Large intestine (tissue), 3 donors: ENCODE results near the gene CENPB. TPM values are rescaled to one million over a fixed set of nuclear protein-coding genes. Genes with fewer than 3 reads are reported as not detected.
A peak's percentile ranks its signal among the peaks of the same experiment; 100 is the strongest.

ENCODE experiments used
- DNase-seq, 2 donors: peaks; one replicate each; pipeline versions ENCODE4 v3.0.0 to v3.0.0-alpha.2; 2013
- H3K27ac ChIP-seq: one replicate; pipeline ENCODE4 v1.5.1; 2013; ENCODE audit warnings: low read length
- H3K27me3 ChIP-seq: 2 replicates; pipeline ENCODE4 v1.6.1; 2013; ENCODE audit warnings: low read length; ENCODE audit not compliant: control insufficient read depth, insufficient read depth
- H3K36me3 ChIP-seq: 2 replicates; pipeline ENCODE4 v1.6.1; 2013; ENCODE audit warnings: low read length; ENCODE audit not compliant: control insufficient read depth, insufficient read depth
- H3K4me1 ChIP-seq: one replicate; pipeline ENCODE4 v1.6.1; 2013; ENCODE audit warnings: low read length; ENCODE audit not compliant: control insufficient read depth, insufficient read depth
- H3K4me3 ChIP-seq: one replicate; pipeline ENCODE4 v1.5.1; 2013; ENCODE audit warnings: low read length
- H3K9me3 ChIP-seq: one replicate; pipeline ENCODE4 v1.6.1; 2013; ENCODE audit warnings: mild to moderate bottlenecking, low read depth, low read length, moderate library complexity; ENCODE audit not compliant: control insufficient read depth
- WGBS: methylation state at CpG from one replicate; pipeline ENCODE4 v1.1.5; 2013; ENCODE audit warnings: low lambda C conversion rate; ENCODE audit not compliant: insufficient coverage; 5-methylcytosine and 5-hydroxymethylcytosine counted together
- polyA plus RNA-seq: library from polyadenylated mRNA; unstranded; fragments of 120-200 nt; gene quantifications from one replicate; pipeline ENCODE4 v1.2.1, GENCODE V29; 2013

CENPB gene
- polyA plus RNA-seq, 1 donor = 57.5 TPM

GRCh38 chr20:3766422-3767109 is 20.0 kb downstream of the CENPB start:
- H3K36me3 ChIP-seq = no peaks in the 10 kb centered on the region
- H3K4me1 ChIP-seq = peaks cover 21% of the 10 kb centered on the region
- H3K4me3 ChIP-seq = peak overlapping the region; percentile 80
- no peak overlapping the region for H3K27ac ChIP-seq
- H3K9me3 ChIP-seq = no peaks in the 10 kb centered on the region
- WGBS = 40% methylated on average over 1 of the region's 9 CpGs
- no peaks in the 10 kb centered on the region for H3K27me3 ChIP-seq
- DNase-seq = no peak

- Histone ChIP-seq H3K4me1 (peaks cover 21% of the 10 kb centered on the region), H3K27me3 (no peaks in the 10 kb centered on the region), H3K4me3 (no peak overlapping the region), H3K27ac (no peak overlapping the region), H3K9me3 (no peaks in the 10 kb centered on the region), H3K36me3 (no peaks in the 10 kb centered on the region)
- DNase-seq = no peak
- no CpG with 5 or more reads among the region's 3 CpGs for WGBS
Measured at GRCh38 chr20:3765171-3765882, 21.2 kb downstream of the CENPB start.

- Histone ChIP-seq H3K4me3 (no peak overlapping the region), H3K4me1 (peaks cover 21% of the 10 kb centered on the region), H3K27ac (no peak overlapping the region), H3K36me3 (no peaks in the 10 kb centered on the region), H3K9me3 (no peaks in the 10 kb centered on the region), H3K27me3 (no peaks in the 10 kb centered on the region)
- no CpG with 5 or more reads among the region's 3 CpGs for WGBS
- no peak for DNase-seq
Measured at GRCh38 chr20:3764659-3765058, 21.9 kb downstream of the CENPB start.

- no peak for DNase-seq
- no peak overlapping the region for H3K27ac ChIP-seq
- H3K27me3 ChIP-seq = no peaks in the 10 kb centered on the region
- peaks cover under 1% of the 10 kb centered on the region for H3K36me3 ChIP-seq
- H3K9me3 ChIP-seq = no peaks in the 10 kb centered on the region
- H3K4me1 ChIP-seq = peaks cover 19% of the 10 kb centered on the region
- no peak overlapping the region for H3K4me3 ChIP-seq
- WGBS = no CpG with 5 or more reads among the region's 8 CpGs
Measured at GRCh38 chr20:3763671-3764601, 22.6 kb downstream of the CENPB start.

GRCh38 chr20:3760655-3761348 is 25.7 kb downstream of the CENPB start:
- WGBS = no CpG with 5 or more reads among the region's 10 CpGs
- H3K36me3 ChIP-seq = peaks cover 11% of the 10 kb centered on the region
- H3K4me1 ChIP-seq = peaks cover 5% of the 10 kb centered on the region
- H3K4me3 ChIP-seq = no peak overlapping the region
- H3K27ac ChIP-seq = no peak overlapping the region
- H3K9me3 ChIP-seq = no peaks in the 10 kb centered on the region
- no peaks in the 10 kb centered on the region for H3K27me3 ChIP-seq
- no peak for DNase-seq

- H3K27me3 ChIP-seq = no peaks in the 10 kb centered on the region
- peaks cover 14% of the 10 kb centered on the region for H3K36me3 ChIP-seq
- H3K9me3 ChIP-seq = no peaks in the 10 kb centered on the region
- H3K4me1 ChIP-seq = peaks cover 5% of the 10 kb centered on the region
- no CpG with 5 or more reads among the region's 11 CpGs for WGBS
- H3K27ac ChIP-seq = no peak overlapping the region
- no peak overlapping the region for H3K4me3 ChIP-seq
- DNase-seq = no peak
Measured at GRCh38 chr20:3759884-3760283, 26.7 kb downstream of the CENPB start.

GRCh38 chr20:3759316-3759823 is 27.2 kb downstream of the CENPB start:
- DNase-seq = no peak
- no CpG with 5 or more reads among the region's 11 CpGs for WGBS
- H3K27me3 ChIP-seq = no peaks in the 10 kb centered on the region
- no peak overlapping the region for H3K27ac ChIP-seq
- peaks cover 5% of the 10 kb centered on the region for H3K4me1 ChIP-seq
- H3K4me3 ChIP-seq = no peak overlapping the region
- peaks cover 17% of the 10 kb centered on the region for H3K36me3 ChIP-seq
- H3K9me3 ChIP-seq = no peaks in the 10 kb centered on the region

- Histone ChIP-seq H3K4me1 (peaks cover under 1% of the 10 kb centered on the region), H3K4me3 (no peak overlapping the region), H3K27ac (no peak overlapping the region), H3K36me3 (peaks cover 17% of the 10 kb centered on the region), H3K27me3 (no peaks in the 10 kb centered on the region), H3K9me3 (no peaks in the 10 kb centered on the region)
- WGBS = no CpG with 5 or more reads among the region's 11 CpGs
- DNase-seq = no peak
Measured at GRCh38 chr20:3758566-3758965, 28.0 kb downstream of the CENPB start.

GRCh38 chr20:3757268-3757667 is 29.3 kb downstream of the CENPB start:
- WGBS = no CpG with 5 or more reads among the region's 2 CpGs
- H3K9me3 ChIP-seq = no peaks in the 10 kb centered on the region
- H3K27ac ChIP-seq = no peak overlapping the region
- no peak for DNase-seq
- H3K27me3 ChIP-seq = no peaks in the 10 kb centered on the region
- H3K4me1 ChIP-seq = peaks cover 5% of the 10 kb centered on the region
- H3K4me3 ChIP-seq = no peak overlapping the region
- H3K36me3 ChIP-seq = peaks cover 17% of the 10 kb centered on the region
